ENCODE data around the gene KCNJ14.

Gene KCNJ14

DNA sequence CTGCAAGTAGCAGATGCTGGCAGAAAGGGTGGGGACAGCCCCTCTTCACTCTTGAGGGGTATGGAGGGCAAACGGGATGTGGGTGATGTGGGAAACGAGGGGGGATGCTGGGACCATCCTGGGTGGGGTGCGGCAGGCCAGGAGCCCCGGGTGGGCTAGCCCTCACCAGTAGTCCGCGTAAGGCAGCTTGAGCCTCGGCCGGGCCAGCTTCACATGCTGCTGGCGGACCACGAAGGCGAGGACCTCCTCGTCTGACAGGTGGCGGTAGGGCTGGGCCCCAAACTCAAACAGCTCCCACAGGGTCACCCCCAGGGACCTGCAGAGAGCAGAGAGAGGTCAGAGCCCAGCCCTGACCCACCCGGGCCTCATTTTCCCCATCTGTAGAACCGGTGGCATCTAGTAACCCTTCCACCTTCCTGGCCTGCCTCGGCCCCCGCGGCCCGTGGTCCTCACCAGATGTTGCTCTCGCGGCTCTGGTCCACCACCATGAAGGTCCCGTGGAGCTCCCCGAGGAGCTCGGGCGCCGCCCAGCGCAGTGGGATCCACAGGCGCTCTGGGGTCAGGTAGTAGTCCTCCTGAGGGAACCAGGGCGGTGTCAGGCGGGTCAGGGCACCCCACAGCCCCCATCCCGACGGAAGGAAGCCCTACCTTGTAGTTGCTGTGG lies 45.6 kb downstream of the KCNJ14 start:
- Mint-ChIP-seq H3K27me3 (peaks cover under 1% of the 10 kb centered on the region), H3K9me3 (no peaks in the 10 kb centered on the region), H3K4me1 (peaks cover 31% of the 10 kb centered on the region), H3K27ac (no peak overlapping the region), H3K4me3 (peak overlapping the region; percentile 70 to 83)
- ATAC-seq (no peak), DNase-seq (no peak)

DNA sequence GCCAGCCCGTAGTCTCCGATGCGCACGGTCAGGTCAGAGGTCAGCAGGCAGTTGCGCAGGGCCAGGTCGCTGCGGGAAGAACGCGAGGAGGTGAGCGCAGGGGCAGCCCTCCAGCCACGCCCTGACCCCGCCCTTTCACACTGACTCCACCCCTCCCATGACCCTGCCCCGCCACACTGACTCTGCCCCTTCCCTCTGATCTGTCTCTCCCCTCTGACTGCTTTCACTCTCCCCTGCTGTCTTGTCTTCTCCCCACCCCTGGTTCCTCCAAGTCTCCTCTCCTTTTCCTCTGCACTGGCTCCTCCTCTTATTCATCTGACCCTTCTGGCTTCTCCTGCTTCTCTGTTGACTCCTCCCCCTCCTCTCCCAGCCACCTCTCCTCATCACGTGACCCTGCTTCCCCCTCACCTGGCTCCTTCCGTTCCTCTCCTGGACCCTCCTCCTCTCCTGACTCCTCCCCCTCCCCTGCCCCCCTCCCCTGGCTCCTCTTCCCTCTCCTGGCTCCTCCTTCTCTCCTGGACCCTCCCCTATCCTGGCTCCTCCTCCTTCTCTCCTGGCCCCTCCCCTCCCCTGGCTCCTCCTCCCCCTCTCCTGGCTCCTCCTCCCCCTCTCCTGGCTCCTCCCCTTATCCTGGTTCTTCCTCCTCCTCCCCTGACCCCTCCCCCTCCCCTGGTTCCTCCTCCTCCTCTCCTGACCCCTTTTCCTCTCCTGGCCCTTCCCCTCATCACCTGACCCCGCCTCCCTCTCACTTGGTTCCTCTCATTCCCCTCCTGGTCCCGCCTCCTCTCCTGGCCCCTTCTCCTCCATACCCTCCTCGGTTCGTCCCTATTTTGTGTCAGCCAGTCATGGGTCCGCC lies 46.3 kb downstream of the KCNJ14 start:
- peak overlapping the region; percentile 70 to 83 for H3K4me3 Mint-ChIP-seq
- DNase-seq: peak; percentile 59 to 66
- no peaks in the 10 kb centered on the region for H3K9me3 Mint-ChIP-seq
- H3K27me3 Mint-ChIP-seq: no peaks in the 10 kb centered on the region
- H3K4me1 Mint-ChIP-seq: peaks cover 31% of the 10 kb centered on the region
- peak overlapping the region; percentile 75 to 89 for H3K27ac Mint-ChIP-seq
- ATAC-seq: peak; percentile 71

DNA sequence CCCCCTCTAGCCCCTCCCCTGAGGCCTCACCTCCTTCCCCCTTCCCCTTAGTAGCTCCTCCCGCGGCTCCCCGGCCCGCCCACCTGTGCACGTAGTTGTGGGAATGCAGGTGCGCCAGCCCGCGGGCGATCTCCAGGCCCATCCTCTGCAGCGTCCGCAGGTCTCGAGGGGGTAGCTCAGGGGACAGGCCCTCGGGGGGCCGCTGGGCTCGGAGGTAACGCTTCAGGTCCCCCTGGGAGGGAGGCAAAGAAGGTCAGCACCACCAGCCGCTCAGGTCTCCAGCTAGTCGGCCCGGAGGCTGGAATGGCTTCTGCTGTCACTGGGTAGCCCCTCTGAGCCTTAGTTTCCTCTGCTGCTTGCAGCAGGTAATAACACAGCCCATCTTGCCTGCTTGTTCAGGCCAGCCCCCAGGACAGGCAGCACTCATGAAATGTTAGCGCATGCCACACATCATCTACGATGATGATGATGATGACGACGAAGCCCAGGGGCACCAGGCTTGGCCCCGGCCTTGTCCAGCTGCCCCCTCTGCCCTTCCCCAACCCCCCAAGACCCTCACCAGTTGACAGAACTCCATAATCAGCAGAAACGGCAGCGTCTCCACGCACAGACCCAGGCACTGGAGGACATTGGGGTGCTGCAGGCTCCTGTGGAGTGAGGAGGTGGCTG lies 47.1 kb downstream of the KCNJ14 start:
- ATAC-seq (no peak), DNase-seq (peak in 1 of 2 donors; percentile 66)
- H3K9me3 Mint-ChIP-seq: no peaks in the 10 kb centered on the region
- no peaks in the 10 kb centered on the region for H3K27me3 Mint-ChIP-seq
- H3K4me3 Mint-ChIP-seq: peak overlapping the region; percentile 70 to 83
- peak overlapping the region in 1 of 2 donors; percentile 89 for H3K27ac Mint-ChIP-seq
- H3K4me1 Mint-ChIP-seq: peaks cover 31% of the 10 kb centered on the region

DNA sequence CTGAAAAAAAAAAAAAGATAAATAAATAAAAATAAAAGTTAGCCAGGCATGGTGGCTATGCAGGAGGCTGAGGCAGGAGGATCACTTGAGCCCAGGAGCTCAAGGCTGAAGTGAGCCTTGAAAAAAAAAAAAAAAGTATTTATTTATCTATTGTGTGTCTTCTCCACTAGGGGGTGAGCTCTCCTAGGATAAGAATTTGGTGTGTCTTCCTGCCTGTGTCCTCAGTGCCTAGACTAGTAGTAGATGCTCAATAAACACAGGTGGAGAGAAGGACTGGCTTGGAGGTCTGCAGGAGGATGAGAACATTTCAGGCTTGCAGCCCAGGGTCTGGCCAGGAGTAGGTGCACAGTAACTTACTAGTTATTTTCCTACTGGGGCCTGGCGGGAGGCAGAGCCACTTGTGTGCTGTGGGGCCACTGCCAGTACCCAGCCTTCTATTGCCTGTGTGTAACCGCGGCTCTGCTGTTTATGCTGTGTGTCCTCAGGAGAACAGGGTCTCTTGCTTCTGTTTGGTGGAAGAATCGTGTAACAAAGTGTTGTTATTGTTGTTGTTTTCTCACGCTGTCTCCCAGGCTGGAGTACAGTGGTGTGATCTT lies 50.9 kb downstream of the KCNJ14 start:
- Mint-ChIP-seq H3K9me3 (no peaks in the 10 kb centered on the region), H3K4me1 (peaks cover 30% of the 10 kb centered on the region), H3K4me3 (no peak overlapping the region), H3K27me3 (no peaks in the 10 kb centered on the region), H3K27ac (peak overlapping the region in 1 of 2 donors; percentile 35)
- ATAC-seq (peak; percentile 42), DNase-seq (no peak)

DNA sequence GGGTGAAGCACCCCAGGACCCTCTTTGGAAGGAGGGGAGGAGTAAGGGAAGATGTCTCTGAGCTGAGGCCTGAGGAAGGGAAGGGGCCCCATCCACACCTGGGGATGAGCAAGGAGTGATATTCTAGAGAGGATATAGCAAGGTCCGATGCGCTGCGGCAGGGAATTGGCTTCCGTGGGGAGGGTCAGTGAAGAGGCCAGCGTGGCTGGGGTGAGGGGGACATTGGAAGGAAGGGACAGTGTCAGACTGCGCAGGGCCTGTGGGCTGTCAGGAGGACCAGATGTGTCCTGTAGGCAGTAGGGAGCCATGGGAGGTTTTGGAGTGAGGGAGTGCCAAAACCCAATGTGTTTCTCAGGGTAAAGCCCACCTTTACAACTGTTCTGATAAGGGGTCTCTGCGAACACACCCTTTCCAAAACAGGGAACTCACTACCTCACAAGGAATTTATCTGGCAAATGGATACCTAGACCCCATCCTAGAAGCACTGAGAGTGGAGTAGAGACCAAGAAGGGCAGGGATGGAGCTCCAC lies 52.6 kb downstream of the KCNJ14 start:
- H3K27ac Mint-ChIP-seq: no peak overlapping the region
- no peak for DNase-seq
- no peaks in the 10 kb centered on the region for H3K27me3 Mint-ChIP-seq
- H3K4me1 Mint-ChIP-seq: peaks cover 15% of the 10 kb centered on the region
- H3K4me3 Mint-ChIP-seq: no peak overlapping the region
- no peak for ATAC-seq
- H3K9me3 Mint-ChIP-seq: no peaks in the 10 kb centered on the region

DNA sequence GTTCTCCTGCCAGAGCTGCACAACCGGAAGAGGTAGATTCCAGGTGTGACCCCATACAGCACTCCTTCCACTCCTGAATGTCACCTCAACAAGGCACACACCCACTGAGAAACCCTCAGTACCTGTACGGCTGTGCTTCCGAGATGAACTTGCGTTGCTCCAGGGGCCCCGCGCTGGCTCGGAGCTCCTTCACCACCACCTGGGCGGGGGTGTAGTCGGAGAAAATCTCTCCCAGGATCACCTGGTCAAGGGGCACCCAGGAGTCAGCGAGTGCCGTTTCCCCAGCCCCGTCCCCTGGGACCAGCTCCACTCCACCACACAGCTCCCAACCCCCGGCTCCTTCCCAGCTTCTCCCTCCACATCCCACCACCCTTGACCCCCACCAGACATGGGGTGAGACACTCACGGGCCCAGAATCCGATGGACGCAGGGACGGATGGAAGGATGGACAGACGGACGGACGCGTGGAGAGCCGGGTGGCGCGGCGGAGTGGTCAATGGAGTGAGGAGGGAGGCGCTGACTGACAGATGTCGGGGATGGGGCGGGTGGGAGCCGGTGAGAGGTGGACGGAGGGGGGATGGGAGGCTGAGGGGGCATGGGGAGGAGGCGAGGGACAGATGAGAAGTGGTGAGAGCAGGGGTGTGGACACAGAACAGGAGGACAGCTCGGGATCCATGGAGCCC lies 53.5 kb downstream of the KCNJ14 start:
- no peaks in the 10 kb centered on the region for H3K9me3 Mint-ChIP-seq
- no peak overlapping the region for H3K4me3 Mint-ChIP-seq
- no peak for DNase-seq
- H3K4me1 Mint-ChIP-seq: peaks cover 17% of the 10 kb centered on the region
- no peaks in the 10 kb centered on the region for H3K27me3 Mint-ChIP-seq
- ATAC-seq: no peak
- no peak overlapping the region for H3K27ac Mint-ChIP-seq

DNA sequence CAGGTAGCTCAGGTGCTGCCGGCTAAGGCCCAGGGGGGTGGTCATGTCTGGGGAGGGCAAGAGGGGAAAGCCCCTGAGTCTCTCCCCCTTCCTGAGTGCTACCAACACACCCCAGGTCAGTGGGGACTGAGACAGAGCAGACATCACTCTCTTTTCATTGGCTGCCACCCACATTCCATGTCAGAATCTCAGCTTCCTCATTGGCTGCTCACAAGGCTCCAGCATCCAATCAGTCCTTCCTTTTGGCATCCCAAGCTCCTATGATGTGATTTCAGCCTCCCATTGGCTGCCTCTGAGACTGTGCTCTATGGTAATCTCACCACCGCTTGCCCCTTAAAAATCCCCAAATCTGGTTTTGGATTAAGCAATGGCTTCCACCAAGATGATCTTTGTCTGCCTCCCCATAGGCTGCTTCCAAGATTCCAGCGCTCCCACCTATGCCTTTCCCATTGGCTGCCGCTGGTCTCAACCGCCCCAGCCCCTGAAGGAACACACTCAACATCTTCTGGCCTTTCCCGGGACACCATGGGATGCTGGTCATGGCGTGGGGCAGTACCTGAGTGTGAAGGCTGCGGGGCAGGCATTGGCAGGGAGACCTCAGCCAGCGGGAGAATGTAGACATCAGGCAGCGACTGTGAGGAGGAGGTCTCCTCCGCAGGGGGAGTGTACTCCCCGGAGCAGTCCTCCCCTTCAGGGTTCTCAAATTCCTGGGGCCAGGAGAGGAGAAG lies 54.3 kb downstream of the KCNJ14 start:
- DNase-seq: no peak
- Mint-ChIP-seq H3K4me3 (peak overlapping the region in 1 of 2 donors; percentile 32), H3K9me3 (no peaks in the 10 kb centered on the region), H3K4me1 (peaks cover 23% of the 10 kb centered on the region), H3K27ac (no peak overlapping the region), H3K27me3 (no peaks in the 10 kb centered on the region)
- ATAC-seq: no peak

DNA sequence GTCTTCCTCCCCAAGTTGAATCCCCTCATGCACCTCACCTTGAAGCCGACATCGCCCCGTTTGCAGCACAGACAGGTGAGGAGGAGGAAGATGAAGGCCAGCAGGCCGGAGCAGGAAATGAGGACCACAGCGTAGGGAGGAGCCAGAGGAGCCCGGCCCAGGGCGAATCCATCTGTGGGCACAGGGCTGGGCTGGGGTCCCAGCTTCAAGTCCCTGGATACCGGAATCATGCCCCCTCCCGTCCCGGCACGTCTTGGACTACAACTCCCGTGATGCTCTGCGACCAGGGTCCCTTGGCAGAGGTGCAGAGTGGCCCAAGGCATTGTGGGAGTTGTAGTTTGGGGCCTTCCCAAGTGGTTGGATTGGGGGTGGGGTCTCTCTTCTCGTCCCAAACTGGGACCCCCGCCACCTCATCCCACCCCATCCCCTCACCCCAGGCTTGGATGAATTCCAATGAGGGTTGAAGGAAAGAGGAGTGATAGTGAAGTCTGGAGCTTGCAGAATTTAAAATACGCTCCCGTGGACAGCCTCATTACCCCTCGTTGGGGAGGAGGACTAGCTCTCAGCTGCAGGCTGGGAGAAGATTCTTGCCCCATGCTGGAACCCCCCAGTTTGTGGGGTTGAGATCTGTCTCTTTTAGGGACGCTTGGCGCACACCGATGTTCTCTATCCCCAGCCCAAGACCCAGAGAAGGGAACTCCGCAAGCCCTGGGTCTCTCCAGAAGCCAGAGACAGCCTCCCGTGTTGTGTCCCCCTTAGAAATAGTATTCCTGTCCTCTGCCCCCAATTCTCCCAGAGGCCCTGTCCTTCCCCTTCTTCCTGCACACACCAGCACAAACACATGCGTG lies 55.3 kb downstream of the KCNJ14 start:
- Mint-ChIP-seq H3K27ac (peak overlapping the region in 1 of 2 donors; percentile 48), H3K9me3 (no peaks in the 10 kb centered on the region), H3K4me1 (peaks cover 23% of the 10 kb centered on the region)

DNA sequence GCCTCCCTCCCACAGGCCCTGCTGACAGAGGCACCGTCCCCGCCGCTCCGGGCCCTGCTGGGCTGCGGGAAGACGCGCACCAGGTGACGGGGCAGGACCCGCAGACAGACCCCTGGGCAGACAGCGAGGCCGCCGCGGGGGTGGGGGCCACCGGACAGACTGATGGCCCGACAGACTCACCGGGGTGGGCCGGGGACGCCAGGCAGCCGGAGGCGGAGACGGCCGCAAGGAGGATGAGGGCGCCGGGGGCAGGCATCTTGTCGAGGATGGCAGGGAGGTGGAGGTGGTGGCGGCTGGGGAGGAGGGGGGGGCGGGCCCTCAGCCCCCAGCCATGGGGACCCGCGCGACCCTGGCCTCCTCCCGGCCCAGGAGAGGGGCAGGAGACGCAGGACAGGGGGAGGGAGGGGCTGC lies 56.0 kb downstream of the KCNJ14 start:
- Mint-ChIP-seq H3K27me3 (no peaks in the 10 kb centered on the region), H3K9me3 (no peaks in the 10 kb centered on the region), H3K4me3 (no peak overlapping the region), H3K27ac (no peak overlapping the region), H3K4me1 (peaks cover 23% of the 10 kb centered on the region)
- ATAC-seq (peak; percentile 18), DNase-seq (peak; percentile 36 to 53)

More for the DNA sequence above, 55.3 kb downstream of the KCNJ14 start:
- Mint-ChIP-seq H3K4me3 (no peak overlapping the region), H3K27me3 (no peaks in the 10 kb centered on the region)
- DNase-seq (peak; percentile 69 to 75), ATAC-seq (peak; percentile 62)

DNA sequence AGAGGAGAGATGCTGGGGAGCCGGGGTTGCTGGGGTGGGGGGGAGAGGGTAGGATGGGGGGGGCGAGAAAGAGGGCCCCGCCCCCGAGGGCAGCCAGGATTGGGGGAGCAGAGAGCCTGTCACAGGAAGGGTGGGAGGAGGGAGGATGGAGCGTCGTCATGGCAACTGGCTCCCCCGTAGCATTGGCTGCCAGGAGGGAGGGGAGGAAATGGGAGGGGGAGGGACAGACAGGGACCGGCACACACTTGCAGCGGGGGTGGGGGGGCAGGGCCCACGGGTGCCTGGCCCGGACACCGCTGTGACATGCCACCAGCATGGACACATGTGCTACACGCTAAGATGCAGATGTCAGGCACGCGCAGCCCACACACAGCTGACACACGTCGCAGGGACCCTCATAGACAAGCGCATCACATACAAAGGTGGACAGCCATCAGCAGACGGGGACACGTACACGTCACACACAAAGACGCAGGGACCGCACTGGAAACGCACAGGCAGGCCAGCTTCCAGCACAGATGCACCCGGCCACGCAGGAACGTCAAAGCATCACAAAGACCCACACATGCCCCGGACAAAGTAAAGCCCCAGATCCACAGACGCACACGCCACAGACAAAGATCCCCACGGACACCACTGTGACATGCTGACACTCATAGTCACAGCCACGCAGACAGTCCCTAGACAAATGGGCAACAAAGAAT lies 56.6 kb downstream of the KCNJ14 start, which contains the start of gene LMTK3:
Gene LMTK3, minus strand, starts transcription at position 36 of the 704 bp plus-strand sequence. CDS start 259 bp downstream, outside the sequence.
- peaks cover 23% of the 10 kb centered on the region for H3K4me1 Mint-ChIP-seq
- peak within 1 kb of the TSS in 1 of 2 donors; percentile 30 for H3K27ac Mint-ChIP-seq
- ATAC-seq (peak; percentile 61), DNase-seq (peak; percentile 66 to 81)
- H3K4me3 Mint-ChIP-seq: no peak within 1 kb of the TSS
- H3K27me3 Mint-ChIP-seq: no peaks in the 10 kb centered on the region
- no peaks in the 10 kb centered on the region for H3K9me3 Mint-ChIP-seq

DNA sequence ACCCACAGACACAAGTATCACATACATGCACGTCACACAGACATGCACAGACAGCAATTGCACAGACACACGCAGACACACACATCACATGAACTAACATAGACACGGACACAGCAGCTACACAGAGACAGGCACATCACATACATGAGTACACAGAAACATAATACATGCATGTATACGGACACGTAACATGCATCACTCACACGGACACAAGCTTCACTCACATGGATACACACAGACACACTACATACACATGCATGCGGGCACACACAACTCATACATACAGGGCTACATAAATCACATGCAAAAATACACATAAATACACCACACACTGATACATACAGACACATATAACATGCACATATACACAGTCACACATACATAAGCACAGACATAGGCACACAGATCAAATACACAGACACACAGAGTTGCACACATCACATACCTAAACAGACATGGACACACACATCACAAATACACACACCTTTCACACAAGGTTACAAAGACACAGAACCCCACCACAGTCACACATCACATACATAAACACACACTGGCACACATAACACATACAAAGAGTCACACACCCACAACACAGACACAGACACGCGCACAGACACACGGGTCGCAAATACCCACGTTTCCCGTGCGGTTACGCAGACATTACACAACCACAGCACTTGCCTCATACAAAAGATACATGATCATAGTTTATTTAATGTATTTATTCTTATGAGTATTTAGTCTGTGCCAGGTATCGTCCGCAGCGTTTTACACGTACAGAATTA lies 57.3 kb downstream of the KCNJ14 start:
- ATAC-seq (no peak), DNase-seq (no peak)
- Mint-ChIP-seq H3K9me3 (no peaks in the 10 kb centered on the region), H3K4me3 (no peak overlapping the region), H3K27me3 (no peaks in the 10 kb centered on the region), H3K27ac (no peak overlapping the region), H3K4me1 (peaks cover 23% of the 10 kb centered on the region)

DNA sequence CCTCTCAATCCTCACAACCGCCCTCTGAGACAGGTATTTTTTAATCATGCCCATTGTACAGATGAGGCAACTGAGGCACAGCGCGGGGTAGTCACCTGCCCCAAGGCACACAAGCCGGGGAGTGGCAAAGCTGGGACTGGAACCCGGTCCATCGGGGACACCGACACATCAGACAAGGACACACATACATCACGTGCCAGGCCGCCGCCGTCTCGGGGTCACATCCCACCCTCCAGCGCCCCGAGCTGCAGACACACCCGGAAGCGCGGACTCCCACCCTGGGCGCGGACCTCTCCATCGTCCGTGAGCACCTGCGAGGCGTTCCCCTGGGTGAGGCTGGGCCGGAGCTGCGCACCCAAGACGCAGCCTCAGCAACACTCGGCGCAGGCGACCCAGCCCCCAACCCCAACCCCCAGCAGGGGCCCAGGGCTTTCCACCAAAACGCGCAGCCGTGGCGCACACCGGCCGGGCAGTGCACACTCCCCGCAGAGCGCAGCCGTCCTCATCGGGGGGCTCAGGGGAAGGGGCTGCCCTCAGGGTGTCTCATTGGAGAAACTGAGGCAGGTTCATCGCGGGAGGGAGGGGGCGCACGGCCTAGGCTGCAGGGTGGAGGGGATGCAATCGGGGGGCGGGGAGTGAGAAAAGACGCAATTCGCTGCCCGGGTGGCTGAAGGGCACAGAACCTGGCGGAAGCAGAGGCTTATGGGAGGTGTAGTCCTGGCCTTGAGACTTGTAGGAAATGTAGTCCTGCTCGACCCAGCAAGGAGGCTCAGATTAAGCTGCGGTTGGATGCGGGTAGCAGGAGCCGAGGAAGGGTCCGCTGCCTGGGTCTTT lies 58.1 kb downstream of the KCNJ14 start:
- no peaks in the 10 kb centered on the region for H3K27me3 Mint-ChIP-seq
- H3K27ac Mint-ChIP-seq: peak overlapping the region in 1 of 2 donors; percentile 55
- H3K4me1 Mint-ChIP-seq: peaks cover 23% of the 10 kb centered on the region
- ATAC-seq: peak; percentile 81
- peak; percentile 65 to 74 for DNase-seq
- H3K4me3 Mint-ChIP-seq: no peak overlapping the region
- H3K9me3 Mint-ChIP-seq: no peaks in the 10 kb centered on the region
